Testis (tissue), 3 donors: Measurements from ENCODE around the gene OGG1. TPM values are rescaled to one million over a fixed set of nuclear protein-coding genes. Genes with fewer than 3 reads are reported as not detected.
A peak's percentile ranks its signal among the peaks of the same experiment; 100 is the strongest.

ENCODE experiments used
- DNase-seq: peaks from one replicate; pipeline ENCODE4 v3.0.0-alpha.2; 2019
- H3K27ac ChIP-seq, 2 donors: fragments of 200-600 bp; sonication (generic); one replicate each; pipeline ENCODE4 v1.5.1; 2019
- H3K27me3 ChIP-seq: fragments of 200-600 bp; sonication (generic); one replicate; pipeline ENCODE4 v1.5.1; 2019
- H3K36me3 ChIP-seq: fragments of 200-600 bp; sonication (generic); one replicate; pipeline ENCODE4 v1.5.1; 2017; ENCODE audit warnings: low read depth; ENCODE audit errors: missing control alignments
- H3K4me1 ChIP-seq: fragments of 200-600 bp; sonication (generic); one replicate; pipeline ENCODE4 v1.5.1; 2019
- H3K4me3 ChIP-seq, 2 donors: fragments of 200-600 bp; sonication (generic); one replicate each; pipeline ENCODE4 v1.5.1; 2017 to 2019
- H3K9me3 ChIP-seq: fragments of 200-600 bp; sonication (generic); one replicate; pipeline ENCODE4 v1.5.1; 2017
- CTCF ChIP-seq, 3 experiments: fragments of 450-650 bp in 2 of 3; fragments of 200-600 bp in 1 of 3; sonication (generic) in 1 of 3; IDR thresholded peaks; one replicate each; pipeline ENCODE4 v1.5.1; 2016 to 2019; ENCODE audit warnings: antibody characterized with exemption in 3 of 3, mild to moderate bottlenecking in 2 of 3, moderate library complexity in 1 of 3
- POLR2A ChIP-seq: fragments of 450-650 bp; IDR thresholded peaks from one replicate; pipeline ENCODE4 v1.6.1; 2017; ENCODE audit warnings: antibody characterized with exemption, mild to moderate bottlenecking, moderate library complexity
- WGBS, 2 donors: methylation state at CpG; one replicate each; pipeline ENCODE4 v1.1.5; 2018; 5-methylcytosine and 5-hydroxymethylcytosine counted together
- intact Hi-C: fragments of 100-400 bp; cut with DNase I; formaldehyde crosslinking; loops from one replicate; pipeline ENCODE4 v1.15.1; 2023; ENCODE audit warnings: low total_unique reads
- polyA plus RNA-seq: library from polyadenylated mRNA; stranded (reverse); fragments of 350-450 nt; fragmentation: Illumina TruSeq; extraction: RNeasy Lipid Tissue Mini Kit (QIAGEN cat#74804); gene quantifications from one replicate; pipeline ENCODE4 v1.2.3, GENCODE V29; 2014; ENCODE audit warnings: low read depth, low replicate concordance; ENCODE audit not compliant: insufficient read depth
- total RNA-seq, 2 donors: library from RNA; depleted of rRNA; stranded (reverse); fragments of >200 nt; gene quantifications; one replicate each; pipeline ENCODE4 v1.2.3, GENCODE V29; 2016

OGG1 gene
- total and polyA plus RNA-seq, 3 donors from 2014 or later: 18.8 to 36.4 (median 30.3) TPM

GRCh38 chr3:9761919-9762318 is 12.2 kb downstream of the OGG1 start:
- Histone ChIP-seq H3K27me3 (no peaks in the 10 kb centered on the region), H3K4me1 (no peaks in the 10 kb centered on the region), H3K36me3 (peaks cover under 1% of the 10 kb centered on the region), H3K27ac (no peak overlapping the region), H3K9me3 (no peaks in the 10 kb centered on the region), H3K4me3 (no peak overlapping the region)
- WGBS, 2 donors: 89 to 99% methylated on average over 5 of the region's 5 CpGs
- TF ChIP-seq POLR2A (no peak), CTCF (IDR thresholded peaks at IDR 0.05) (no peak)
- no peak for DNase-seq
- intact Hi-C loops: no loop called here

- intact Hi-C loops: no loop called here
- Histone ChIP-seq H3K4me3 (no peak overlapping the region), H3K9me3 (no peaks in the 10 kb centered on the region), H3K4me1 (peaks cover 10% of the 10 kb centered on the region), H3K36me3 (no peaks in the 10 kb centered on the region), H3K27ac (no peak overlapping the region), H3K27me3 (no peaks in the 10 kb centered on the region)
- no peak for TF ChIP-seq POLR2A
- no peak for TF ChIP-seq CTCF (IDR thresholded peaks at IDR 0.05)
- 84 to 94% methylated on average over 8 of the region's 8 CpGs for WGBS, 2 donors
- no peak for DNase-seq
Measured at GRCh38 chr3:9762871-9763270, 13.1 kb downstream of the OGG1 start.

DNA sequence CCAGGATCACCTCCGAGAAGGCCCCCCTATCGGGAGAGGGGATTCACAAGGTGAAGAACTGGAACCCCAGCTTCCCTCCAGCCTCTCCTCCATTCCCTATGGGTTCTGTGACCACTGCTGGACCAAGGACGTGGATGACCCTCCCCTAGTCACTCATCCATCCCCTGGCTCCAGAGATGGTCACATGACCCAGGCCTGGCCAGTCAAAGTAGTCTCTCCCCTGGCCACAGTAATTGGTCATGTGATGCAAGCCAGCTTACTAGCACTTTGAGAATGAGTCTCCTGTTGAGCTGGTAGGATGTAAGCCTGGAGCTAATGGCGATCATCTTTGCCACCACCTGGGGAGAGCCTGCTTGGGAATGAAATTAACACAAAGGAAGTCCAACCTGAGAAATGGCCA is 16.1 kb downstream of the OGG1 start:
- intact Hi-C loops: no loop called here
- no peaks in the 10 kb centered on the region for H3K9me3 ChIP-seq
- no peak overlapping the region for H3K4me3 ChIP-seq
- H3K27ac ChIP-seq: no peak overlapping the region
- H3K36me3 ChIP-seq: no peaks in the 10 kb centered on the region
- no peaks in the 10 kb centered on the region for H3K27me3 ChIP-seq
- TF ChIP-seq CTCF (IDR thresholded peaks at IDR 0.05) (no peak), POLR2A (no peak)
- 90 to 93% methylated on average over 4 of the region's 4 CpGs for WGBS, 2 donors
- DNase-seq: no peak
- H3K4me1 ChIP-seq: peaks cover 31% of the 10 kb centered on the region

- 61 to 71% methylated on average over 7 of the region's 7 CpGs for WGBS, 2 donors
- no peak for DNase-seq
- Histone ChIP-seq H3K4me1 (peaks cover 32% of the 10 kb centered on the region), H3K9me3 (no peaks in the 10 kb centered on the region), H3K27me3 (no peaks in the 10 kb centered on the region), H3K36me3 (no peaks in the 10 kb centered on the region), H3K27ac (no peak overlapping the region), H3K4me3 (no peak overlapping the region)
- TF ChIP-seq CTCF (IDR thresholded peaks at IDR 0.05) (no peak), POLR2A (no peak)
- intact Hi-C loops: no loop called here
Measured at GRCh38 chr3:9767418-9767817, 17.7 kb downstream of the OGG1 start.

DNA sequence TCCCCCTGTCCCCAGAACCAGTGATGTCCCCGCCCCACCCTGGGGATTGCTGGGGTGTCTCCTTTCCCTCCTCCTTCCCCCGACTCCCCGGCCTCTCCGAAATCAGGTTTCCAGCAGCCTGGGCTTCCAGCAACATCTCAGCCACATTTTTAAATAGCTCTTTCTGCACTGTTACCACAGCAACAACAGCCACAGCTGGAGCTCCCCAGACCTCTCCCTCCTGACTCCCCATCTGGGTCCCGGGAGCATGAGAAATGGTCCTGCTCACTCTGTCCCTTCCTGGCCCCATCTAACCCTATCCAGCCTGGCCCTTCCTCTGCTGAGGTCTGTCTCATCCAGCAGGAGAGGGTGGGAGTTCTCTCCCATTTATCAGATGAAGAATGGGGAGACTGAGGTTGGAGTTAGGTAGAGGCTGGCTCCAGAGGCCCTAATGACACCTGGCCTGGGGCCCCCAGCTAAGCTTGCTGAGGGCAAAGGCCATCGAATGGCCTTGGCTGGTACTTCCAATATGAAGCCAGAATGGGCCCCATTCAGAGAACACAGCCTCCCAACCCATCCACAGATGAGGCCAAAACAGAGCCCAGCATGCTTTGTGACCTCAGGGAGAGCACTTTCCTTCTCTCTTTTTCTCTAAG is 18.5 kb downstream of the OGG1 start:
- Histone ChIP-seq H3K4me3 (peak overlapping the region in 1 of 2 donors; percentile 83), H3K4me1 (peaks cover 32% of the 10 kb centered on the region), H3K27ac (peak overlapping the region; percentile 71 to 91), H3K27me3 (no peaks in the 10 kb centered on the region), H3K9me3 (no peaks in the 10 kb centered on the region), H3K36me3 (no peaks in the 10 kb centered on the region)
- TF ChIP-seq POLR2A: no peak
- WGBS, 2 donors: 39 to 58% methylated on average over 6 of the region's 6 CpGs
- intact Hi-C loops: no loop called here
- DNase-seq: no peak
